Fibroblast of skin of left biceps (primary cell): ENCODE results near the gene CCDC92B.
A peak's percentile ranks its signal among the peaks of the same experiment; 100 is the strongest.
"Not testable (repeated sequence)": the region's sequence is repeated elsewhere in the genome, so short reads cannot be mapped to it uniquely, and the experiment has no call there.

Experiments used
- DNase-seq, 2 experiments: peaks; one replicate each; pipeline ENCODE4 v3.0.0-alpha.2; 2013; ENCODE audit warnings: low read depth in 2 of 2

CCDC92B gene

DNA sequence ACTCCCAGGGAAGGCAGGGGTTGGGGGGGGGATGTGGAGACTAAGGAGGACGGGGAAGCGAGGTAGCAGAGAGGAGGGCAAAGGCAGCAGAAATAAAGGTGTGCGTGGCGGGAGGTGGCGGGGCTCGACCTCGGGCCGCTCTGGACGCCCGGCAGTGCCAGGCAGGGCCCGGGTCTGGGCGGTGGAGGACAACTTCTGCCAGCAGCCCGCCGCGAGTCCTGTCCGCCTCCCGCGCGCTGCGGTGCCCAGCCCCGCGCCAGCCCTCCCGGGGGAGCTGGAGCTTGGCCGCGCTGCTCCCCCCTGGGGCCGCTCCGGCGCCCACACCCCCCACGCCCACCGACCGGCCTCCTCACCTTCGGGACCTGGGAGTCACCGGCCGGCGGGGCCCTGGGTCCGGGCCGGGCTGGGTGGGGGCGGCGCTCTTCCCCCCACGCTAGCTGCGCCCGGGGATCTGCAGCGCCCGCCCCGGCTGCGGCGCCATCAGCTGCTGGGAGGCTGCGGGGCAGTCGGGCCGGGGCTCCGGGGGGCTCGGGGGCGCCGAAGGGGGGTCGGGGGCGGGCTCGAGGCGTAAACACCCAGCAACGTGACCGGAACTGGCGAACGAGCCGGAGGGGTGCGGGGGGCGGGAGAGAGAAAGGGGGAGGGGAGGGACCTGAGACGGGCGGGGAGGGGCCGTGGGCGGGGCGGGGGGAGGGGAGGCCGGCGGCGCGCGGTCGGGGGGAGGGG, at the start of gene CCDC92B:
TSS of gene CCDC92B (minus strand) at position 595 of the 726 bp plus-strand sequence. CDS start 14,507 bp downstream, outside the sequence.
- no peak for DNase-seq

DNA sequence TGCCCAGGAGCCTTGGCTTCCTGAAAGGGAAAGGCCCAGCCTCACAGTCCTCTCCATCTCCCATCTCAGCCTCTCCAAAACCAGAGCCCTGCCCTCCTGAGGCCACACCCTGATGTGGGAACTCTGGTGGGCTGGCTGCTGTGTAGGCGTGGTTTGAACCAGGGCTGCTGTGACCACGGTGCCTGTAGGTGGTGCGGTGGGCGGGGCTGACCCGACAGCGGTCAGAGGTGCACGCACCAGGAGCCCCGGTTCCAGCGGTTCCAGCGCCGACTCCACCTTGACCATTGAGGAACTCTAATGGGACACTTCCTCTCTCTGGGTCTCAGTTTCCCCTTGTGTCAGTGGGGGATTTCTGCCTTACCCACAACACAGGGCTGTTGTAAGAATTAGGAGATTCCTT, 49.2 kb upstream of the CCDC92B start:
- DNase-seq: no peak

DNA sequence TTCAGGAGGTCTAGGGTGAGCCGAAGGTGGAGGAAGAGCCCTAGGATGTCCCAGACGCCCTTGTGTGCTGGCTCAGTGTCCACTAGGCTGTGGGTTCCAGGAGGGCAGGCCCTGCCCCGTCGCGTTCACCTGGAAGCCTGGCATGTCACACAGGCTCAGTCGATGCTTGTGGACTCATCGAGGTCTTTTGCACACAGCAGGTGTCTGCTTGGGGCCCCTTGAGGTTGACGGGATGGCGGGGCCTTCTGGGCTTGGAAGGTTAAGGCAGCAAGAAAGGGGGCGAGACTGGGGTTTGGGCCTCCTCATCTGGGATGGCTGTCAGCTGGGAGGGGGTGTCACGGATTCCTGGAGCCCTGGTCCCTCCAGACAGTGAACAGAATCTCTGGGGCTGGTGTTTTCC, 48.7 kb upstream of the CCDC92B start:
- DNase-seq: no peak

DNA sequence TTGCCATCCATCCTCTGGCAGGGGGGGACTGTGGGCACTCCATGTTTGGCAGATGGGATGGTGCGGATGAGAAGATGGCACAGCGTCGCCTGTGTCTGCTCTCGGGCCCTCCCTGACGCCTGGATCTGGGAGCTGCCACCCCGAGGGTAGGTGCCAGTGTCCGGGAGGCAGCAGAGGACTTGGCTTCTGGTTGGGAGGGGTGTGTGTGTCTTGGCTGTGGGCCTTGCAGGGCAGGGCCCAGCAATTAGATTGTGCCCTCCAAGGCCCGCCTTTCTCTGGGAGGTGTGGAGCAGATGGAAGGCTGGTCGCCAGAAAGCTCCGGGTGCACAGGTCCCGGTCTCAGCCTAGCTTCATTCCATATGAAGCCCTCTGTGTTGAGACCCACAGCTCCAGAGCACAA, 48.2 kb upstream of the CCDC92B start:
- DNase-seq: no peak

DNA sequence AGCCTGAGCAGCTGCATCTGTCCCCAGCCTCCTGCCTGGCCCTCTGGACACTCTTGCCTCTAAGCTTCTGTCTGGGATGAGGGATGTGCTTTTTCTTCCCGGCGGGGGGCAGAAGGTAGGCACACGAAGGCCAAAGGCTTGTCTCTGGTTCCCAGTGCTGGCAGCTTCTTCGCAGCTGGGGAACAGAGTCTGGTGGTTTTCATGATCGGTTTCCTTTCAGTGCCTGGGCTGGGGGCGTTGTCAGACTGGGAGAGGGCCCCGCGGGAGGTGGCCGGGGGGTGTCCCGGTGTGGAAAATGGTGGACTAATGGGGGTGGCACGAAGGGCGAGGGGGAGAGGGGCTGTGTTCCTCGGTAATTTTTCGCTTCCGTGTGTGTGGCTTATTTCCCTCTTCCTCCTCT, 47.8 kb upstream of the CCDC92B start:
- DNase-seq: no peak

DNA sequence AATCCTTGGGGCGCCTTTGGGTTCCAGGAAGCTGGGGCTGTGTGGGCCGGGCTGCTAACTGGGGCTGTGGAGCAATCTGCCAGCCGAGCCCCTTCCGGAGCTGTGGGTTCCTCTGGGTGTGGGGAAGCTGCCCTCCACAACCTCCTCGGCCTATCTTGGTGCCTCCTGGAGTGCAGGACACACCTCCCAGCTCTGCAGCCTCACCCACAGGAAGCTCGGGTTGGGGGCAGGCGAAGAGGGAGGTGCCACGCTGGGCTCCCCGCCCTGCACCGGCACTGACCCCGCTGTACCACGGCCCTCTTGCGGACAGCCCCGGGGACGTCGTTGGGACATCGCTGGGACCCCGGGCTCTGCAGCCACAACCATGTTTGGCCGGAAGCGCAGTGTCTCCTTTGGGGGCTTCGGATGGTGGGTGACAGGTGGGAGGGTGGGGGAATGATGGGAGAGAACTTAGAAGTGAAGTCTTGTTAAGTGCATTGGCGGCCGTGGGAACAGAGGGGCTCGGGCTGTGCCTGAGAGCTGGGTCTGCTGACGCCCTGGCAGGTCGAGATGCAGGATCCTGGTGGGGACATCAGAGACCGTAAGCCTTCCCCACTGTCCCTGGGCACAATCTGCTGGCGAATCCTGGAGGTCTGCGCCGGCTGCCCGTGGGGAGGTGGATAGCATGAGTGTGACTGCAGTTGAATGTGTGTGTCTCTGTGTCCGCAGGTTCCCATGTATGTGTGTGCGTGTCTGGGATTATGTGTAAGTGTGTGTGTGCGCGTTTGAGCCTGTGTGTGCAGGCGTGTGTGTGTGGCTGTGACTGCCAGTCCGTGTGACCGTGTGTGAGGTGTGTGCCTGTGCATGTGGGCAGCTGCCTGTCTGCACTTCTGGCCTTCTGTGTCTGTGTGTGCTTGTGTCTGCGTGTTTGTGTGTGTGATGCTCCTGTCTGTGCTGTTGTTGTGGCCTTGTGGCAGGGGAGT, 47.0 kb upstream of the CCDC92B start, which contains the start of gene RAP1GAP2:
TSS of gene RAP1GAP2 (plus strand) at position 275 of the 962 bp plus-strand sequence. CDS start at position 365, 90 bp downstream.
- DNase-seq: no peak

DNA sequence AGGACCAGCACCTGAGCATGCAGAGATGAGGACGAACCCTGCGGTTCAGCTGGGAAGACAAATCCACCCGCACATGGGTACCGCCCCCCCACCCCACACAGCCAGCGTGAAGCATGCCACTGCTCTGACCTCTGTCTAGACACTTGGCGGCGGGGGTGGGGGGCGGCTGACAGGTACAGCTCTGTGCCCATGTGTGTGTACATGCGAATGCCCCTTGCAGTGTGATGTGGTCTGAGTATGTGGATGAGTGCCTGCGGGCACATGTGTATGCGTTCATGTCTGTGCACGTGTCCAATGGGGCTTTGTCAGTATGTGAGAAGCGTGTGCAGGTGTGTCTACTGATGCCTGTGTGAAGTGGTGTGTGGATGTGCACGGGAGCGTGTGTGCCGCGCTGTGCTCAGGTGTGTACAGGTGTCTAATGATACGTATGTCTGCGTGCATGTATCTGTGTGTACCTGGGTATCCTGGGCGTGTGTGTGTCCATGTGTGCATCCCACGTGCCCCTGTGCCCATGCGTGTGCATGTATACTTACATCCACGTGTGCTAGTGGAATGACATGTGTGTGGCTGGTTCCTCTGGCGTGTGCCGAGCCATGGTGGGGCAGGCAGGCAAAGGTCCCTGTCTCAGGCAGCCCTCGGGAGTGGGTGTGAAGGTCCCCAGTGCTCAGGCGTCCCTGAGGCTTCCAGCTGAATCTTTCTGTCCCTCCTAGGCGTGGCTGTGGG, 46.1 kb upstream of the CCDC92B start:
- DNase-seq: no peak

DNA sequence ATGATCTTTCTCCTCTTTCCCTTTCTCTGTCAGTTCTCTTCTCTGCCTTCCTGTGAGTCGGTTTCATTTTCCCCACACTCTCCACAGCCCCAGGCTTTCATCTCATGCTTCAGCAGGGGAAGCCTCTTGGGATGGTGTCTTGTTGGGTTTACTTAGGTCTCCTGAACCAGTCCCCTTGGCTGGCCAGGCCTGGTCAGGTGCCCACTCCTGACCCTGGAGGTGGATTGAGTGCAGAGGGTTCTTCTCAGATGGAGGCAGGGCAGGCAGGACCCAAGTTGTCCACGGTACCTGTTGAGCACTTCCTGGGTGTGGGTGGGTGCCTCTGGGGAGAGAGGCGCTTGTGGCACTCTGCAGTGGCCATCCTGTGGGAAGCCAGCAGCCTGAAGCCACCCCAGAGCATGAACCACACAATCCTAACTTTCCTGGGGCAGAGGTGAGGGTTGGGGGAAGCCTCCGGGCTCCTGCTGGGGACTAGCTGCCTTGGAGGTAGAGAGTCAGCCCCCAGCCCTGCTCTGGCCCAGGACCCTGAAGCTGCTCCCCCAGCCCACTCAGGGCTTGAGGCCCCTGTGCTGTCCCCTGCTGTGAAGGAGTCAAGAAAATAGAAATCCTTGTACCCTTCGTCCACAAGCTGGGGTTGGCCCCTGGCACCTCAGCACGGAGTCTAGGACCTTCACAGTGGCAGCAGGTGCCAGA, 44.8 kb upstream of the CCDC92B start:
- no peak for DNase-seq

DNA sequence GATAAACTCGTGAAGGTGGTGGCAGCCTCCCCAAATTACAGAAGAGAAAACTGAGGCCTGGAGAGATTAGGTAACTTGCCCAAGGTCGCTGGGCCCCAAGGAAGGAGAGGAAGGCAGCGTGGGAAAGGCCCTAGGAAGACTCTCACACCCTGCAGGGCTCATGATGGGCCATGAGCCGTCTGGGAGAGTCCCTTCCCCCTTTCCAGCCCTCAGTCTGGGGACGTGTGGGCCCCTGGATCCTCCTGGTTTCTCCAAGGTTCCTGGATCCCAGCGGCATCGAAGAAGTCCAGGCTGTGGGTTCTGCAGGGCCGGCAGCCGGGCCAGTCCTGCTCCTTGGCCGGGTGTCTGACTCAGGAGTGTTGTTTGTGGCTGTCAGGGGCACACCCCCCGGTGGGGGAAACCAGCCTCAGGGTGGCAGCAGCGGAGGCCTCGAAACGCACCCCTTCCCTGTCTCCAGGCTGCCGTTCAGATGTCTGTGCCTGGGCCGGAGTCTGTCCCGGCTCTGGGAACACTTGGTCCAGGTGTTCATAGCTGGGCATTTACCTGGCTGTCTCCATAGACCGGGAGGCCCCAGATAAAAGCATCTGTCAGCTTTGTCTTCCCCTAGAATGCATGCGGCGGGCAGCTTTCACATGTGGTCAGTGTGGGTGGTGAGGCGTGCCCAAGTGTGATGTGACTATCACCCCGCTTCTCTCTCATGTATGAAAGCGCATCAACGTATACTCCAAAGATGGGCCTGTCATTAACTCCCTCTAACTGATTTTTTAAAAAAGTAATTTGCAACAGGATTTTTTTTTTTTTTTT, 43.1 kb upstream of the CCDC92B start:
- no peak for DNase-seq

DNA sequence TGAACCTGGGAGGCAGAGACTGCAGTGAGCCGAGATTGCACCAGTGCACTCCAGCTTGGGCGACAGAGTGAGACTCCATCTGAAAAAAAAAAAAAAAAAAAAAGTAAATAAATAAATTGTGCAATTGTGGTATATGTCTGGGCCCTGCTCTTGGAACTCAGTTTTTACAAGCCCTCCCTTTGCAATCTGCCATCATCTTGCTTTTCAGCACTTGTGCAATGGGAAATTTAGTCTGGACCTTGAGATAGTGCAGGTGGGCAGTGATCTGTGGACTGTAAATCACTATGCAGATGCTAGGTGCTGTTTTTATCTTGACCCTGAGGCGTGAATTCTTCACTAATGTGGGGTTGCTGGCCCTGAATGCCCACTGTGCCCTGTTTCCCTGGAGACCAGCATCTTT, 40.2 kb upstream of the CCDC92B start:
- no peak for DNase-seq

DNA sequence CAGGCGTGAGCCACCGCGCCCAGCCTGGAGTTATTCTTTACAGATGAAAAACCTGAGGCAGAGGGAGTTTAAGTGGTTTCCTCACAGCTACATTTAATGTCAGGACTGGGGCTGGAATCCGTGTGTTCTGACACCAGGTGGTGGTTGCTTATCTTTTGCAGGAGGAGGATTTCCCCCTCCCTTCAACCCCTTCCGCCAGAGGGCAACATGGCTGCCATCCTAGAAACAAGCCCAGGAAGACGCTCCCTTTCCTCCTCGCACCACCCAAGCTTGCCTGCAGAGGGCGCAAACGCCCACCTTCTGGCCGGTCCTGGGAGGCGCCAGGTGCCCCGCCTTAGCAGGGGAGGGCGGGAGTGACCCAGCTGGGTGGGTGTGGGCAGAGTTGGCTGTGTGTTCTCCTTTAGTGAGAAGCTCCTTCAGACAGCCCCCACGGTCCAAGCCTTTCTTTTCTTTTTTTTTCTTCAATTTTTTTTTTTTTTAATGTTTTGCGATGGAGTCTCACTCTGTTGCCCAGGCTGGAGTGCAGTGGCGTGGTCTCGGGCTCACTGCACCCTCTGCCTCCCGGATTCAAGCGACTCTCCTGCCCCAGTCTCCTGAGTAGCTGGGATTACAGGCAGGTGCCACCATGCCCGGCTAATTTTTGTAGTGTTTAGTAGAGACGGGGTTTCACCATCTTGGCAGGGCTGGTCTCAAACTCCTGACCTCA, 36.9 kb upstream of the CCDC92B start:
- DNase-seq: peak; percentile 12 to 20

DNA sequence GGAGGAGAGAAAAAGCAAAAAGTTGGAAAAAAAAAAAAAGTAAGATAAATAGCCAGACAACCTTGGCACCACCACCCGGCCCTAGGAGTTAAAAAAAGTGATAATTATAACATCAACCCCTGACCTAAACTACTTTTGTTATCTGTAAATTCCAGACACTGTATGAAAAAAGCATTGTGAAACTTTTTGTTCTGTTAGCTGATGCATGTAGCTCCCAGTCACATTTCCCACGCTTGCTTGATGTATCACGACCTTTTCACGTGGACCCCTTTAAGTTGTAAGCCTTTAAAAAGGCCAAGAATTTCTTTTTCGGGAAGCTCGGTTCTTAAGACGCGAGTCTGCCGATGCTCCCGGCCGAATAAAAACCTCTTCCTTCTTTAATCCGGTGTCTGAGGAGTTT, 35.9 kb upstream of the CCDC92B start:
- not testable (repeated sequence) for DNase-seq

DNA sequence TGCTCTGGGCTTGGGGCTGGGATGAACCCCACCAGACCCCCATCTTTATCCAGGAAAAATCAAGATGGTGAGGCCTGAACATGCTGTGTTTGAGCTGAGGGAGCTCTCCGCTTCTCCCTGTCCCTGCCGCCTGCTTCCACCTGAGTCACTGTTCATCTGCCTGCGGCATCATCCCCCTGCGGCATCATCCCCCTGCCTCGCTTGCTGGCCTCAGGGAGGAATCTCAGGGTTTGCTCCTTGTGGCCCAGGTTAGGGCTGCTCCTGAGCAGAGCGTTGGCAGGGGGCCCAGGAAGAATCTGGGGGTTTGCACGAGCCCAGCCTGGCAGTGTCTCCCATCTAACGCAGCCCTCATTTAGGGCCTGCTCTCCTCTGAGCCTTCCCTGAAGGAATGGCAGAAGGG, 35.4 kb upstream of the CCDC92B start:
- DNase-seq: no peak

DNA sequence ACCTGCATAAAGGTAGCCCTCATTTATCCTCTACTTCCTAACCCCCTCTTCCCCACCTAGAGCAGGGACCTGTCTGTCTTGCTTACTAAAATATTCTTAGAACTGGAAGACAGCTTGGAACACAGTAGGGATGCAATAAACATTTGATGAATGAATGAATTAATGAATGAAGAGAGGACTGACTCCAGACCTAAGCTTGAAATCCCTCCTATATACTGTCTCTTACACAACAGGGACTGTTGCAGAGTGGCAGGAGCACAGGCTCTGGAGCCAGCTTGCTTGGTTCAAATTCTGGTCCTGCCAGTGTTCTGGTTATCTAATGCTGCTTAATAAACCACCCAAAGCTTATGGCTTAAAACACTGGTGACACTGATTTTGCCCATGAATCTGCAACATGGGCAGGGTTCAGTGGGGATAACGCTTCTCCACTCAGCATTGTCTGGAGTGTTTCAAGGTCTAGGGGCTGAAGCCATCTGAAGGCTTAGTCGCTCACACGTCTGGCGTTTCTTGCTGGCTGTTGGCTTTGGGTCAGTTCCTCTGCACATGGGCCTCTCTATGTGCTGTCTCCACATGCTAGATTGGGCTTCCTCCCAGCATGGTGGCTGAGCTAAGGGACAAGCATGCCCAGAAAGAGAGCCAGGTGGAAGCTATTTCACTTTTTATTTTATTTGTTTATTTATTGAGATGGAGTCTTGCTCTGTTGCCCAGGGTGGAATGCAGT, 34.0 kb upstream of the CCDC92B start:
- no peak for DNase-seq

DNA sequence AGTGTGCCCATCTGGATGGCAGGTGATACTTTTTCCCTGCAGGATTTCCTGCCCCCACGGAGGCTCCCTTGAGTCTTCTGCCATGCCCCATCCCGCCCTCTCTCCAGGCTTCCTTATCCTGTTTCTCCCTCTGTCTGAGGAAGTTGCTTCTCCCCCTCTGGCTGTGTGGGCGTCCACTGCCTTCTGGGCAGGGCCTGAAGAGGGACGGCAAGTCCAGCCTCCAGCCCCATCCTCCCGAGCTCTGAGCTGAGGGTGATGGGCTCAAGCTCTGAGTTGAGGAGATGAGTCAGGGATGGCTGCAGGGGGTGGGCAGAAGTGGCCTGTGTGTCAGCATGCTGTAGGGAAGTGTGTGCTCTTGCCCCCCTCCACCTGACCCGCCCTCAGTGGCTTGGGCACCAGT, 32.6 kb upstream of the CCDC92B start:
- no peak for DNase-seq

DNA sequence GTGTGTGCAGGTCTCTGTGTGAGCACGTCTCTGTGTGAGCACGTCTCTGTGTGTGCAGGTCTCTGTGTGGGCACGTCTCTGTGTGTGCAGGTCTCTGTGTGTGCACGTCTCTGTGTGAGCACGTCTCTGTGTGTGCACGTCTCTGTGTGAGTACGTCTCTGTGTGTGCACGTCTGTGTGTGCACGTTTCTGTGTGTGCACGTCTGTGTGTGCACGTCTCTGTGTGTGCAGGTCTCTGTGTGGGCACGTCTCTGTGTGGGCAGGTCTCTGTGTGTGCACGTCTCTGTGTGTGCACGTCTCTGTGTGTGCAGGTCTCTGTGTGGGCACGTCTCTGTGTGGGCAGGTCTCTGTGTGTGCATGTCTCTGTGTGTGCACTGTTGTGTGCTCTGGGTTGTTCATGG, 32.1 kb upstream of the CCDC92B start:
- not testable (repeated sequence) for DNase-seq

DNA sequence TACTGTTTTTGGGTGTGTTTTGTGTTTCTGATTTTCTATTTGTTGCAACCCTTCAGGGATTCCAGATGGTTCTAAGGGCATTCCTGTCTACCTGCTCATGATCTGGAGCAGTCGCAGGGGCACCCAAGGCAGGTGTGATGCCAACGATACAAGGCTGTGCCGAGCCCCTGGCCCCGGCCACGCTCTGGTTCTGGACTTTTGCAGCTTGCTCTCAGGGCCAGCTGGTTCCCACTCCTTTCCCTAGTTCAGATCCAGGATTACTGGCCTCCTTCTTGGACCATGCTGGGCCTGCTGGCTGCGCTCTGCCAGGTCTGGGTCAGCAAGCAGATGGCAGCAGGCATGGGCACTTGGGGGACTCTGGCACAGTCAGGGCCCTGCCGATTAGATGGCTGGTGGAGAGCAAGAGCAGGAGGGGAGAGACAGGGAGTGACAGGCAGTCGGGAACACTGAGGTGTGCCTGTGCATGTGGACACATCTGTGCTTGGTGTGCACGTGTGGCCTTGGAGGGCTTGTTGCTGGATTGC, 31.5 kb upstream of the CCDC92B start:
- DNase-seq: no peak

DNA sequence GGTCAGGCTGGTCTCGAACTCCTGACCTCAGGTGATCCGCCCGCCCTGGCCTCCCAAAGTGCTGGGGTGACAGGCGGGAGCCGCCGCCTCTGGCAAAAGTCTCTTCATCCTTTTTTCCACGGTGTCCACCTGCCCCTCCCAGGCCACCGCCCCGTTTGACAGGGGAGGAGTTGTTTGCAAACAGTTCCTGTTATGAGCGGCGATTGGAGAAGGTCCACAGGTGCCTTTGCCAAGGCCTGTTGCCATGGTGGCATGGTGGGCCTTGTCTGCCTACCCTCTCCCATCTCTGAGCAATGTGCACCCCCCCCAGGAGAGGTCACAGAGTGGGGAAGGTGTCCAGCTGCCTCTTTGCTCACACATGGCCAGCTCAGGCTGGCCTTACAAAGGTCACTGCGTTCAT, 30.8 kb upstream of the CCDC92B start:
- no peak for DNase-seq

DNA sequence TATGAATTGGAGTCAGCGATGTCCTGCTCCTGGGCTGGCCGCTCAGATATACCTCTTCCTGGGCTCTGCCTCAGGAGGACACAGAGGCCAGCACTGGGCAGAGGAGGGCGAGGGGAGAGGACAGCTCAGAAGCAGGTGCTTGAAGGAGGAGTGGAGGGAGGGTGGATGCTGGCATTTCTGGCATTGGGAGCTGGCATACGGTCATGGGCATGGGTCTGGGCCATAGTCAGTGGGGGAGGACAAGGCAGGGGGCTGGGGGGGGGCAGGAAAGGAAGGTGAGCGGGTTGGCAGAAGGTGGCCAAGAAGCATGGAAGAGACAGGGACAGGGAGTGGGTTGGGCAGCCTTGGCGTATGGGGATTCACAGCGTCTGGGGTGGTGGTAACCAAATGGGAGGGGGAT, 30.1 kb upstream of the CCDC92B start:
- no peak for DNase-seq
